K562 (cell line): ENCODE data around the gene ULK1. TPM values are rescaled to one million over a fixed set of nuclear protein-coding genes. Genes with fewer than 3 reads are reported as not detected.

Experiments used
- ATAC-seq: fragments of 200-7000 bp; cut with Tn5 transposase; 3 replicates; pipeline ENCODE4 v1.9.1; 2020; ENCODE audit warnings: moderate library complexity
- BruUV-seq: library from RNA; stranded (reverse); fragments of 400-500 nt; replicated peaks from 2 replicates; lab custom pipeline; 2021; lab: Mats Ljungman, UMichigan
- CTCF ChIA-PET: fragments of 300-600 bp; formaldehyde crosslinking; extraction: SDS; loops from one replicate; lab custom pipeline; 2021; ENCODE audit warnings: low intra/inter-chr PET ratio; lab: Yijun Ruan, JAX
- POLR2A ChIA-PET: fragments of 300-600, 350-650 bp; sonication (Branson Sonifier 250); formaldehyde crosslinking; extraction: SDS; loops from one replicate; lab custom pipeline; 2021; ENCODE audit warnings: antibody characterized with exemption, inconsistent platforms; lab: Yijun Ruan, JAX
- DNase-seq, 4 experiments: peaks; one replicate each; pipeline versions ENCODE4 v3.0.0 to v3.0.0-alpha.2; 2011 to 2018; ENCODE audit warnings: low spot score in 3 of 4, mixed read lengths in 3 of 4; ENCODE audit errors: extremely low read depth in 1 of 4
- FAIRE-seq: peaks from 2 replicates; lab custom pipeline; 2011; peaks lifted over from hg19 to GRCh38; lab: Jason Lieb, UNC
- H2AFZ ChIP-seq: 2 replicates; pipeline ENCODE4 v1.6.0; 2011; ENCODE audit warnings: low read depth, low read length, control low read depth, inconsistent platforms
- H3K27ac ChIP-seq: fragments of 200-600 bp; 3 replicates; pipeline ENCODE4 v1.8.0; 2011; ENCODE audit warnings: low read depth, mild to moderate bottlenecking, control low read depth, inconsistent platforms, low read length, moderate library complexity, mixed read lengths; ENCODE audit errors: extremely low read depth
- H3K27me3 ChIP-seq, 2 experiments: fragments of 300-600 bp in 1 of 2; 2 replicates in 1 of 2; 3 replicates in 1 of 2; pipeline versions ENCODE4 v1.6.0 to v1.8.0; 2011; ENCODE audit warnings: inconsistent platforms in 2 of 2, low read length in 2 of 2, mild to moderate bottlenecking in 1 of 2, mixed read lengths in 1 of 2, moderate library complexity in 1 of 2; ENCODE audit not compliant: control insufficient read depth in 2 of 2, insufficient read depth in 2 of 2
- H3K36me3 ChIP-seq: fragments of 300-600 bp; 3 replicates; pipeline ENCODE4 v1.8.0; 2011; ENCODE audit warnings: mild to moderate bottlenecking, low read length, inconsistent platforms; ENCODE audit not compliant: control insufficient read depth, insufficient read depth
- H3K4me1 ChIP-seq, 2 experiments: fragments of 200-600 bp in 1 of 2; replicated peaks in 1 of 2; 2 replicates in 1 of 2; 3 replicates in 1 of 2; pipeline versions ENCODE4 v1.5.1 to v1.8.0; 2011; ENCODE audit warnings: inconsistent platforms in 2 of 2, low read length in 2 of 2, mild to moderate bottlenecking in 1 of 2, mixed read lengths in 1 of 2, moderate library complexity in 1 of 2; ENCODE audit not compliant: control insufficient read depth in 2 of 2, insufficient read depth in 2 of 2
- H3K4me2 ChIP-seq: 2 replicates; pipeline ENCODE4 v1.6.1; 2011; ENCODE audit warnings: low read length, control low read depth, inconsistent platforms, mixed read lengths; ENCODE audit not compliant: insufficient read depth
- H3K4me3 ChIP-seq: fragments of 200-600 bp; sonication (generic), shearing (Covaris generic); 2 replicates; pipeline ENCODE4 v1.5.1; 2016; ENCODE audit warnings: control low read depth, inconsistent platforms
- H3K79me2 ChIP-seq: fragments of 200-600 bp; 3 replicates; pipeline ENCODE4 v1.8.0; 2011; ENCODE audit warnings: low read length, inconsistent platforms; ENCODE audit not compliant: control insufficient read depth, insufficient read depth
- H3K9ac ChIP-seq, 2 experiments: 2 replicates each; pipeline versions ENCODE4 v1.6.0 to v1.6.1; 2011; ENCODE audit warnings: low read depth in 2 of 2, low read length in 2 of 2, control low read depth in 1 of 2, inconsistent platforms in 1 of 2, mild to moderate bottlenecking in 1 of 2, mixed read lengths in 1 of 2; ENCODE audit not compliant: insufficient read depth in 1 of 2
- H3K9me1 ChIP-seq: one replicate; pipeline ENCODE4 v1.6.0; 2011; ENCODE audit warnings: inconsistent platforms, mild to moderate bottlenecking, low read length, moderate library complexity; ENCODE audit not compliant: control insufficient read depth, insufficient read depth
- H3K9me3 ChIP-seq: replicated peaks from 2 replicates; pipeline ENCODE4 v1.5.1; 2011; ENCODE audit warnings: low read depth, low read length, inconsistent platforms; ENCODE audit not compliant: control insufficient read depth, insufficient read depth
- H4K20me1 ChIP-seq: replicated peaks from 2 replicates; pipeline ENCODE4 v1.6.1; 2011; ENCODE audit warnings: low read length, inconsistent platforms, mixed read lengths; ENCODE audit not compliant: control insufficient read depth, insufficient read depth
- ATF1 ChIP-seq, 2 experiments: fragments of 450-650 bp in 1 of 2; IDR thresholded peaks; 2 replicates each; pipeline ENCODE4 v1.6.1; 2016; ENCODE audit warnings: missing compliant biosample characterization in 1 of 2, missing genetic modification characterization in 1 of 2
- C11orf30 ChIP-seq: fragments of 450-650 bp; IDR thresholded peaks from 2 replicates; pipeline ENCODE4 v1.6.1; 2016; ENCODE audit warnings: low read depth, mild to moderate bottlenecking
- MYNN ChIP-seq, 2 experiments: sonication (generic); formaldehyde crosslinking in 1 of 2; IDR thresholded peaks; 2 replicates each; pipeline versions ENCODE4 v1.5.0 to v1.6.1; 2016 to 2020; ENCODE audit warnings: antibody characterized with exemption in 1 of 2, missing genetic modification reagents in 1 of 2
- ZNF316 ChIP-seq: fragments of 450-650 bp; IDR thresholded peaks from 2 replicates; pipeline ENCODE4 v1.6.1; 2016
- WGBS: fragments of 100-300 bp; shearing (Covaris generic); methylation state at CpG from one replicate; pipeline ENCODE4 v1.1.6; 2016; ENCODE audit warnings: low coverage, mixed read lengths; ENCODE audit not compliant: insufficient coverage; ENCODE audit errors: missing lambda C conversion rate; 5-methylcytosine and 5-hydroxymethylcytosine counted together
- in situ Hi-C: fragments of 300-500 bp; cut with MboI; formaldehyde crosslinking; loops from 4 replicates; pipeline ENCODE4 v1.15.0; 2018; ENCODE audit warnings: inconsistent platforms, mixed read lengths
- intact Hi-C: fragments of 100-400 bp; cut with micrococcal nuclease; formaldehyde crosslinking; loops from 2 replicates; pipeline ENCODE4 v1.14.2; 2022
- polyA plus RNA-seq, 8 experiments: library from polyadenylated mRNA; depleted of rRNA in 4 of 8; stranded (reverse) in 5 of 8; unstranded in 3 of 8; fragments of >200 nt; fragmentation: Nextera tagmentation in 2 of 8; fragmentation: Illumina TruSeq in 1 of 8; extraction: Ambion mirVana in 2 of 8; extraction: Trizol in 1 of 8; gene quantifications; 2 replicates each; pipeline versions ENCODE4 v1.2.1 to v1.2.3, GENCODE V29; 2011 to 2014; ENCODE audit warnings: inconsistent platforms in 1 of 8, missing spikeins in 1 of 8
- total RNA-seq, 7 experiments: library from RNA; depleted of rRNA in 6 of 7; stranded (reverse); fragments of >200 nt in 6 of 7; fragmentation: Illumina TruSeq in 2 of 7; extraction: Trizol in 2 of 7; gene quantifications; 2 replicates each; pipeline versions ENCODE4 v1.2.1 to v1.2.3, GENCODE V29; 2011 to 2021; ENCODE audit warnings: low replicate concordance in 1 of 7
- TF ChIP-seq, protein P1 (sequence below): fragments of 450-650 bp; IDR thresholded peaks from 2 replicates; pipeline ENCODE4 v1.6.1; 2018; ENCODE audit not compliant: partially characterized antibody

The ULK1 gene
- total and polyA plus RNA-seq, 9 of the 15 experiments (the other 6 are each of a cell fraction or from before 2014, with no cell fraction given), result 0.15 to 29.4 (median 2.5) TPM

DNA sequence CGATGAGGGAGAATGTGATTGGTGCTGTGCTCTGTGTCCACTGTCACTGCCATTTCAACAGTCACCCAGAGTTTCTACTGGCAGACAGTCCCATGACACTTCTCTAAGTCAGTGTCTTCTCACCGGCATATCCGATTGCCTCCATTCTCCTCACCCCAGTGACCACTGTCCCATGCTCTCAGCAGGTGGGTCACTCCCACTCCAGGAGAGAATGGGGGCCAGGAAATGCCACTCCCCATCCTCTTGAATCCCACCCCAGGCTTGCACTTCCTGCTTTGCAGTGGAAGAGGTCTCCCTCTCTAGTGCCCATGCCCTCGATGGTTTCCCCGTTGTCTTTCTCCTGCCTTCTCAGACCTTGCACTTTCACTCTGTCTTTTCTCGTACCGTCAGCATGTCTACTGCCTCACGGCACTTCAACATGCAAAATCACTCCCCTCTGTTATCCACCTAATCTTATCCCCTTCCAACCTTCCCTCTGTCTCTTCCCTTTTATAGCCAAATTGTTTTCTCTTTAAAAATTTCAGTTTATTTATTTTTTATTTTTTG, 53.1 kb downstream of the ULK1 start:
- BruUV-seq, result no TSS peak
- in situ Hi-C loops (no loop called here), intact Hi-C loops (loop anchor here (2.0 kb wide), 1 partner anchor 111 kb away; no protein-coding TSS in a partner anchor)
- peaks cover 27% of the 10 kb centered on the region for H3K79me2 ChIP-seq
- TF ChIP-seq ATF1 (CRISPR knock-in tag; IDR thresholded peaks at IDR 0.05) (no peak), ATF1 (tag; IDR thresholded peaks at IDR 0.05) (0 out of 2 replicates have a peak, but pooled peaks have one; percentile 23), ZNF316 (peak; percentile 20; the same call in 1 of the 2 replicates), MYNN (IDR thresholded peaks at IDR 0.05) (no peak), MYNN (CRISPR knock-in tag; IDR thresholded peaks at IDR 0.05) (no peak), C11orf30 (0 out of 2 replicates have a peak, but pooled peaks have one; percentile 28)
- TF ChIP-seq, protein P1, sequence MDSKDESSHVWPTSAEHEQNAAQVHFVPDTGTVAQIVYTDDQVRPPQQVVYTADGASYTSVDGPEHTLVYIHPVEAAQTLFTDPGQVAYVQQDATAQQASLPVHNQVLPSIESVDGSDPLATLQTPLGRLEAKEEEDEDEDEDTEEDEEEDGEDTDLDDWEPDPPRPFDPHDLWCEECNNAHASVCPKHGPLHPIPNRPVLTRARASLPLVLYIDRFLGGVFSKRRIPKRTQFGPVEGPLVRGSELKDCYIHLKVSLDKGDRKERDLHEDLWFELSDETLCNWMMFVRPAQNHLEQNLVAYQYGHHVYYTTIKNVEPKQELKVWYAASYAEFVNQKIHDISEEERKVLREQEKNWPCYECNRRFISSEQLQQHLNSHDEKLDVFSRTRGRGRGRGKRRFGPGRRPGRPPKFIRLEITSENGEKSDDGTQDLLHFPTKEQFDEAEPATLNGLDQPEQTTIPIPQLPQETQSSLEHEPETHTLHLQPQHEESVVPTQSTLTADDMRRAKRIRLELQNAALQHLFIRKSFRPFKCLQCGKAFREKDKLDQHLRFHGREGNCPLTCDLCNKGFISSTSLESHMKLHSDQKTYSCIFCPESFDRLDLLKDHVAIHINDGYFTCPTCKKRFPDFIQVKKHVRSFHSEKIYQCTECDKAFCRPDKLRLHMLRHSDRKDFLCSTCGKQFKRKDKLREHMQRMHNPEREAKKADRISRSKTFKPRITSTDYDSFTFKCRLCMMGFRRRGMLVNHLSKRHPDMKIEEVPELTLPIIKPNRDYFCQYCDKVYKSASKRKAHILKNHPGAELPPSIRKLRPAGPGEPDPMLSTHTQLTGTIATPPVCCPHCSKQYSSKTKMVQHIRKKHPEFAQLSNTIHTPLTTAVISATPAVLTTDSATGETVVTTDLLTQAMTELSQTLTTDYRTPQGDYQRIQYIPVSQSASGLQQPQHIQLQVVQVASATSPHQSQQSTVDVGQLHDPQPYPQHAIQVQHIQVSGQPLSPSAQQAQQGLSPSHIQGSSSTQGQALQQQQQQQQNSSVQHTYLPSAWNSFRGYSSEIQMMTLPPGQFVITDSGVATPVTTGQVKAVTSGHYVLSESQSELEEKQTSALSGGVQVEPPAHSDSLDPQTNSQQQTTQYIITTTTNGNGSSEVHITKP, result peak; percentile 17
- H3K9me1 ChIP-seq, result no peaks in the 10 kb centered on the region
- no peak overlapping the region for H3K4me3 ChIP-seq
- peak overlapping the region; percentile 58 for H3K4me2 ChIP-seq
- no peaks in the 10 kb centered on the region; the same call in 1 of the 2 replicates for H4K20me1 ChIP-seq
- DNase-seq, result no peak
- peak overlapping the region; percentile 30; the same call in 1 of the 3 replicates for H3K27ac ChIP-seq
- no peaks in the 10 kb centered on the region for H3K27me3 ChIP-seq
- peak overlapping the region; percentile 15 to 26; a peak in 2 of 4 replicates for H3K9ac ChIP-seq
- CTCF ChIA-PET, result no interaction called here
- peak overlapping the region; percentile 64 for H2AFZ ChIP-seq
- no peaks in the 10 kb centered on the region for H3K9me3 ChIP-seq
- ATAC-seq, result no peak
- FAIRE-seq, result peak; percentile 74
- peaks cover 24% of the 10 kb centered on the region; the same call in 2 of the 3 replicates for H3K36me3 ChIP-seq
- WGBS, result 19% methylated on average over 8 of the region's 8 CpGs
- peaks cover 15 to 50% of the 10 kb centered on the region in 2 experiments for H3K4me1 ChIP-seq
- POLR2A ChIA-PET, result no interaction called here
